GM18858 (cell line): Measurements from ENCODE around the gene IFNA5.

Experiments used
- ATAC-seq: cut with Tn5 transposase; IDR thresholded peaks from one replicate; pipeline ENCODE4 v1.9.1; 2021; ENCODE audit not compliant: unreplicated experiment

Gene IFNA5

DNA sequence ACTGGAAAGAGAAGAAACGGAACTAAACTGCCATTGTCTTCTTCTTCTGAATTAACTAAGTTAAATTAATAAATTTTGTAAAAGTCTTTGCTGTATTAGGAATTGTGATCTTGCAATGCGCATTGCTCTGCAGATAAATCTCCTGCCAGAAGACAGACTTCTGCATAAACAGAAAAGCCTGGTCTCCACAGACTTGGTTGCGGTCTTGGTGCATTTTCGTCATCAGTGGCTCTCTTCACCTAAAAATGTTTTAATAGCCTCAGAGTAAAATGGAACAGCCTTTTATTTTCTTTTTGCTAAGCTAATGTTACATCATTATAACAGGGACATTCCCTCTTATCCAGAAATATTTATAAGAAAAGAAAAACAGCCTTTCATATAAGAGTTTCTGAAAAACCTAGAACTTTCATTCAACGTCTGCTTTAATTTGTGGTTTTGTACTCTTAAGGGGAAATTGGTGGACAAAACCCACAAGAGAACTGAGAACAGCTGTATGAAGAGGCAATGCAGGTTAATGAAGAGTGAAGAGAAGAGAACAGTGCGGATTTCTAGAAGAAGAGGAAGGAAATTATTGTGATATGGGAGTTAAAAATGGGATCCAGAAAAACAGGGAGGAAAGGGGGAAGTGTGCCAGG is 10.1 kb downstream of the IFNA5 start:
- peak; percentile 75 for ATAC-seq

GRCh38 chr9:21294364-21294774 is 10.7 kb downstream of the IFNA5 start:
- peak; percentile 59 for ATAC-seq

DNA sequence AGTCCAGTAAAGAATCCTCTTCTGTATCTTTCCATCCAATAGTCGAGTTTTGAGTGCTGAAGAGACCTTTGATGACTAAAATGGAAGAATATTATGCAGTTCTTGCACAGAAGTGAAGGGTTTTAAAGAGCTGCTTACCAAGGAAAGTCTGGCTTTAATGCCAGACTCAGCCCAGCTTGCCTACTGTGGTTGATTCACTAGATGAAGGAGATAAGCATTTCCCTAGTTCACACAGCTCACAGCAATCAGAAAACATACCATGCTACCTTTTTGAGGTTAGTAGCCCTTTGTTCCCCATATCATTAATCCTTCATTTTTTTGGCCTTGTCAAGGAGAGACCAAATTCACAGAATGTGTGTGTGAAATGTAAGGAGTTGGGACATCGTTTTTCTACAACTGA is 15.3 kb downstream of the IFNA5 start:
- ATAC-seq = no peak

GRCh38 chr9:21287280-21287679 is 17.8 kb downstream of the IFNA5 start:
- no peak for ATAC-seq

- ATAC-seq = no peak
Observed at GRCh38 chr9:21286659-21287058, 18.5 kb downstream of the IFNA5 start.

- no peak for ATAC-seq
Observed at GRCh38 chr9:21286099-21286498, 19.0 kb downstream of the IFNA5 start.

- no peak for ATAC-seq
Observed at GRCh38 chr9:21281275-21281674, 23.8 kb downstream of the IFNA5 start.

- ATAC-seq = no peak
Observed at GRCh38 chr9:21268347-21268657, 36.8 kb downstream of the IFNA5 start.

GRCh38 chr9:21267485-21268346 is 37.4 kb downstream of the IFNA5 start:
- peak; percentile 56 for ATAC-seq

DNA sequence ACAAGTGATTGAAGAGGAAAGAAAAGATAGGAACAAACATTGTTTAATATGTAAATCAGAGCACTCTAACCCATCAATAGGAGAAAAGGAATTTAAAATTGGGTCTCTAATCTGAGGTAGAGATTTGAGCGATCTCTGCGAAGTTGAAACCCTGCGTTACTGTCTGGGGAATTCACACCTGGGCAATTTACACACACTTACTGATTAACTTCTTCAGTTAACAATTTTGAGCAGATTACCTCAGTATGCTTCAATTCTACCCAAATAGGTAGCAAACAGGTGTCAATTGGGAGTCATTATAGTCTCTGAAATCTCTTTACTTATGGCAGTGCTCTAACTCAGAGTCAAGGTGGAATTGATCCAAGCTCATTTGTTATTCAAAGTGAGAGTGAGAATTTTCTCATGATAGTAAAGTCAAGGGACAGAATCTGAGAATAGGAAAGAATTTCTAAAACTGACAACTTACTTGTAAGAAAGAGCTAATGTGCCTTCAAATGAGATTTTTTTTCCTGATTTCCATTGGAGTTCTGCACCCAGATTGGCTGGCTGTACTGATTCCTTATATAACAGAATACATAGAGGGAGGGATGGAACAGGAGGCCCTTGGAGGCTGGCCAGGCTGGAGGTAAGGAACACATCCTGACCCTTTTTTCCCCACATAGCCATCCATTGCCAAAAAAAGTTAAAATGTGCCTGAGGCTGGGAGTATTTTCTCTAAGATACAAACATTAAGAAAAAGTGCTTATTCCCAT is 38.2 kb downstream of the IFNA5 start:
- no peak for ATAC-seq

- ATAC-seq = peak; percentile 36
Observed at GRCh38 chr9:21265421-21266189, 39.5 kb downstream of the IFNA5 start.

DNA sequence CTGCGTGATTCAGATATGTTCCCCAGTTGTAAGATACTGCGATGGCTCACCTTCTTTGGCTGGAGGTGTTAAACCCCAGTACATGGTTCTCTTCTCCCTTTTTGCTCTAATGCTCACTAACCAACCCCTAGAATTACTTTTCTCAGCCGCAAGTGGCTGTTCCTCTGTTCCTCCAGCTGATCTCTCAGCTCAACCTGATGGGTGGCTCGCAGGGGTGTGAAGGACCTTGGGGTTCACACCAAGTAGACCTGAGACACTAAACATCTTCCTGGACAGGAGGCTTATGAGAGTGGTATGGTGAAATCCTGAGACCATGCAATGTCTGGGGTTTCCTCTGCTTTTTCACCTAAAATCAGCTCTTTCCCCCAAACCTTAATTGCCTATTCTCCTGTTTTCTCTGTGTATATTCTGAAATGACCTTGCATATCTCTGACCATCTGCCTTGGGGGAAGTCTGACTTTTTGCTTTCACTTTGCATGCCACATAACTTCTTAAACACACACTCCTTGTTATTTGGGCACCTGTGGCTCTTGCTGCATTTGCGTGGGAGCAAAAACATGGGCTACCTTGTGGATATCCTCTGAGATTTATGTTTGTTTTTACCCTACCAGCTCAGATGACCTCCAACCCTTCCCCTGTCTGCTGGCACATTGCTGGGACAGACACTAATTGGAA is 49.4 kb downstream of the IFNA5 start:
- no peak for ATAC-seq
